Gastrocnemius medialis (tissue), 4 donors: ENCODE results near the gene ENOX1.

Experiments used
- CTCF ChIP-seq, 5 experiments: fragments of 450-650 bp in 3 of 5; fragments of 200-600 bp in 2 of 5; sonication (generic) in 2 of 5; IDR thresholded peaks in 4 of 5; conservative IDR thresholded peaks in 1 of 5; 1 replicate in 4 of 5; 2 replicates in 1 of 5; pipeline ENCODE4 v1.5.1; 2016 to 2019; ENCODE audit warnings: antibody characterized with exemption in 5 of 5, mild to moderate bottlenecking in 3 of 5, moderate library complexity in 3 of 5
- POLR2A ChIP-seq, 2 donors: fragments of 450-650 bp; IDR thresholded peaks; one replicate each; pipeline ENCODE4 v1.6.1; 2017; ENCODE audit warnings: antibody characterized with exemption in 2 of 2, mild to moderate bottlenecking in 2 of 2, moderate library complexity in 2 of 2

GRCh38 chr13:43348397-43348796 is 438.4 kb downstream of the ENOX1 start:
- TF ChIP-seq CTCF (IDR thresholded peaks at IDR 0.05 in 4 of 5, conservative IDR thresholded peaks at IDR 0.05 in 1 of 5) (no peak), POLR2A (IDR thresholded peaks at IDR 0.05) (no peak)
